Activated T-cell treated with anti-CD3 and anti-CD28 coated beads, Interleukin-2, amount 50 U/mL, for 24 hours (primary cell): ENCODE measurements around the gene RNF180.

Experiments
- DNase-seq: peaks from one replicate; pipeline ENCODE4 v3.0.0-alpha.2; 2020
- H3K27ac Mint-ChIP-seq: 2 replicates; pipeline ENCODE4 v1.8.0; 2020; ENCODE audit warnings: mild to moderate bottlenecking, mixed read lengths
- H3K27me3 Mint-ChIP-seq: 2 replicates; pipeline ENCODE4 v1.8.0; 2020; ENCODE audit warnings: mixed read lengths
- H3K36me3 Mint-ChIP-seq: 2 replicates; pipeline ENCODE4 v1.8.0; 2020; ENCODE audit warnings: low read depth, mixed read lengths
- H3K4me1 Mint-ChIP-seq: 2 replicates; pipeline ENCODE4 v1.8.0; 2020; ENCODE audit warnings: low read depth, mixed read lengths
- H3K4me3 Mint-ChIP-seq: 2 replicates; pipeline ENCODE4 v1.8.0; 2020; ENCODE audit warnings: mild to moderate bottlenecking, moderate library complexity, mixed read lengths
- H3K9me3 Mint-ChIP-seq: 2 replicates; pipeline ENCODE4 v1.8.0; 2020; ENCODE audit warnings: mixed read lengths

RNF180 gene

DNA sequence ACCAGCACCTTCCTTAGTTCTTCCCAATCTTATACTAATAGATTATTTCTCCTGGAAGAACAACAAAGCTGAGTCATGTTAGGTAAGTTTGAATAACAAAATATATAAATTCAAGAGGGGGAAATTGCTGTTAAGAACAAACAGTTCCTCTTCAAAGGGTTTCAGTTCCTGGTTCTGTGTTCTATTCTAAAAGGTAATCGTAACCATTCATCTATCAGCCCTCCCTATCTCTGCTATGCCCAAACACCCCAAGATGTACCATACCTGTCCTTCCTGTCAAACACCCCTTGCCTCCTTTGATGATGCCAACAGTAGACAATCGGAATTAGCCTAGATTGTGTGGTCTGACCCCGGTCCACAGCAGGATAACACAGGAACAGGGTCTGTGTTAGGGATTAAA lies 4.2 kb upstream of the RNF180 start:
- no peak overlapping the region for H3K27ac Mint-ChIP-seq
- DNase-seq = no peak
- H3K36me3 Mint-ChIP-seq = no peaks in the 10 kb centered on the region
- no peak overlapping the region for H3K4me3 Mint-ChIP-seq
- peaks cover 26% of the 10 kb centered on the region for H3K27me3 Mint-ChIP-seq
- H3K4me1 Mint-ChIP-seq = peaks cover 7% of the 10 kb centered on the region
- H3K9me3 Mint-ChIP-seq = no peaks in the 10 kb centered on the region

DNA sequence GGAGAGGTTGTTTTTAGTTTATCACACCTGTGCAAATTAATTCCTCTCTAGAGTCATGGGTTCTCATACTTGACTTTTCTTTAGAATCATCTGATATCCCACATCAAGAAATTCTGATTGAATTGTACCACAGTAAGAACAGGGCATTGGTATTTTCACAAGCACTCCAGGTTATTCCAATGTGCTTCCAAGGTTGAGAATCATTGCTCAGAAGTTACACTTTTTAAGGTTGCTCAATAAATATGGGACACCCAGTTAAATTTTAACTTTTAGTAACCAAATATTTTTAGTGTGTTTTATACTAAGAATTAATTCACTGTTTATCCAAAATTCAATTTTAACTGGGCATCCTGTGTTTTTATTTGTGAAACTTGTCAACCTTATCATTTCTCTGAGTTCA lies 2.5 kb upstream of the RNF180 start:
- peaks cover 37% of the 10 kb centered on the region for H3K27me3 Mint-ChIP-seq
- H3K4me3 Mint-ChIP-seq = no peak overlapping the region
- peaks cover 8% of the 10 kb centered on the region for H3K4me1 Mint-ChIP-seq

DNA sequence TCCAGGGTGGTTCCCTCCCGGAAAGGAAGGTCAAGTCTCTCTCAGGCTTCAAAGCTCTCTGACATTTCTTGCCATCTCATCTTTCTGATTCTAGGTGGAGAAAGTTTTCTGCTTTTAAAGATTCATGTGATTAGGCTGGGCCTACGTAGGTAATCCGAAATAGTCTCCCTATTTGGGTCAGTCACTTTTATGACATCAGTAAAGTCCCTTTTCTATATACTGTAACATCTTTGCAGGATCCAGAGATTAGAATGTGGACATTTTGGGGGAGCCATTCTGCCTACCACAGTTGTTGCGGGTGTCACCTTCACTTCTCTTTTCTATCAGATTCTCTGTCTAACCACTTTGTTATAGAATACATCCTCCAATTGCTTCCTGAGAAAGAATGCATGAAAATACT lies 1.9 kb upstream of the RNF180 start:
- Mint-ChIP-seq H3K4me3 (no peak overlapping the region), H3K27ac (no peak overlapping the region), H3K4me1 (peaks cover 8% of the 10 kb centered on the region), H3K9me3 (no peaks in the 10 kb centered on the region), H3K27me3 (peaks cover 37% of the 10 kb centered on the region), H3K36me3 (no peaks in the 10 kb centered on the region)
- DNase-seq = no peak

More for the DNA sequence above, 2.5 kb upstream of the RNF180 start:
- Mint-ChIP-seq H3K36me3 (no peaks in the 10 kb centered on the region), H3K9me3 (no peaks in the 10 kb centered on the region), H3K27ac (no peak overlapping the region)
- no peak for DNase-seq

DNA sequence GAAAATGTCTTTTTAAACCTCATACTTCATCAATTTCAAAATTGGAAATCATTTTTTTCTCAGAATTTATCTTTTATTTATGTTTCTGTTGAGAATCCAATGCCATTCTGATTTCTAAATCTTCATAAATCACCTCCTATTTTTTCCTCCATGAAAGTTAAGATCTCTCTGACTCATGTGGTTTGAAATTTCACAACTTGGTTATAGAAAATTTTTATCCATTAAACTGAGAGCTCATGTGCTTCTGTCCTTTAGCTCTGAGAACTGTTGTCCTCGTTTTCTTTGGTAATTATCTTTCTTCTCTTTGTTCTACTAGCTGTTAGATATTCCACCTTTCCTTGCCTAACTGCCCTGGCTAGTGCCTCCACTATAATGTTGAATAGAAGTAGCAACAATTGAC lies 1.5 kb upstream of the RNF180 start:
- Mint-ChIP-seq H3K36me3 (no peaks in the 10 kb centered on the region), H3K27me3 (peaks cover 37% of the 10 kb centered on the region), H3K4me1 (peaks cover 8% of the 10 kb centered on the region), H3K4me3 (no peak overlapping the region), H3K27ac (no peak overlapping the region), H3K9me3 (no peaks in the 10 kb centered on the region)
- DNase-seq = no peak

DNA sequence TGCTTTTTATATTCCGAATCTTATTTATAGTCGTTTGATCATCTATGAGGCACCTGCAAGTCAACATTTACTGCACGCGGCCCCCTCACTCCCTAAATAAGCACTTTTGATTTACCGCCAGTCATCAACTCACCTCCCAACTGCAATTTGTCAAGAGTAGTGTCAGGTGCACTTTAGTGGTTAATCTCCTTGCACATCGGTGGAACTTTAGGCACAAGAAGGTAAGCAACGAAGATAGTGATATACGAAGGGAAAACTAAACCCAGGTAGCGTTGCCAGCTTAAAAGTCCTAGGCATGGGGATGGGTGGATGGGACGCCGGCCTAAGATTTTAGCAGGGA lies 513 bp upstream of the RNF180 start:
- no peak for DNase-seq
- H3K27ac Mint-ChIP-seq = no peak overlapping the region
- peak overlapping the region; percentile 23 for H3K4me3 Mint-ChIP-seq
- H3K4me1 Mint-ChIP-seq = peaks cover 8% of the 10 kb centered on the region
- H3K27me3 Mint-ChIP-seq = peaks cover 37% of the 10 kb centered on the region
- no peaks in the 10 kb centered on the region for H3K36me3 Mint-ChIP-seq
- H3K9me3 Mint-ChIP-seq = no peaks in the 10 kb centered on the region

DNA sequence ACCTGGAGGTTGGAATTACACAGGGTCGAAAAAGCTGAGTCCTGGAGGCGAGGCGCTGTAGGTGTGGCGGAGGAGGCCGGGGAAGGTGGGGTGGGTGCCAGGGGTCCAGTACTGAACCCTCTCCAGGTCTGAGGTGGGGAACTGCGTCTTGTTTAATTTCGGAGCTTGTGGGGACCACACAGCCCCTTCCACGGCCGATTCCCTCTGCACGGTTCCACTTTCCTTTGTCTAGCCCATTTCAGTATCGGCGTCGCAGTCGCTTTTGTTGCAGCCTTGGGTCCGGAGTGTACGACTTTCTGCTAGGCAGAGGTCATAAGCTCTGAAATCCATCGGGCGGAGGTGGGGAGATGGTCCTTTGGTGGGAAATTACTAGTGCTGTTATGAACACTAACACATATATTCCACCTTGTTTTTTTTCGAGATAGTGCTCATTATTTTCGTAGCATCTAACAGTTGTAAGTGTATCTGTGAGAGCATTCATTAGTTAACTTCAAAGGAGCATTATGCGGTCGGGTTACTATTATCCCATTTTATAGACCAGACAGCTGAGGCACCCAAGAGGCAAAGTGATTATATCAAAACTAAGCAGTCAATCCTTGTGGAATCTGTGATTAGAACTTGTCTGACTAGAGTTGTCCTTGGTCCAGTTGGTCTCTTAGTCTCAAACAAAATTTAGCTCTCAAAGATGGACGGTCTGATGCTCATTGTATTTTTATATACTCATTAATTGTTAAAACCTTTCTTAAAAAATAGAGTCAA lies 737 bp downstream of the RNF180 start:
- Mint-ChIP-seq H3K36me3 (no peaks in the 10 kb centered on the region), H3K27me3 (peaks cover 37% of the 10 kb centered on the region), H3K27ac (no peak overlapping the region), H3K9me3 (peaks cover 2% of the 10 kb centered on the region), H3K4me1 (peaks cover 8% of the 10 kb centered on the region), H3K4me3 (peak overlapping the region; percentile 35)
- DNase-seq = no peak

DNA sequence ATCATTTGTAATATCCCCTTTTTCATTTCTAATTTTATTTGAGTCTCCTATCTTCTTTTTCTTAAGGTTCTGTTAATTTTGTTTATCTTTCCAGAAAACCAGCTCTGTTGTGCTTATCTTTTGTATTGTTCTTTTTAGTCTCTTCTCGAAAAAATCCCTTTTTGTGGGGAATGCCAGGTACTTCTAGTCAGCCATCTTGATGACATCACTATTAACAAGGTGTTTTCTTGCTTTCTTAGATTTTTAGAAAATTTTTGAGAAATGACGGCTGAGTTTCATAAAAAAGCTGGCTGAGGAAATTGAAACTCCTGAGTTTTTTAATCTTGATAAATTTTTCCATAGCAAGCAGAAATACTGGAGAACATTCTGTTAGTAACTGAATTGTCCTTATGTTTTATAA lies 10.7 kb downstream of the RNF180 start:
- peaks cover 8% of the 10 kb centered on the region for H3K9me3 Mint-ChIP-seq
- H3K36me3 Mint-ChIP-seq = no peaks in the 10 kb centered on the region
- H3K27ac Mint-ChIP-seq = no peak overlapping the region
- no peak for DNase-seq
- no peaks in the 10 kb centered on the region for H3K27me3 Mint-ChIP-seq
- H3K4me1 Mint-ChIP-seq = no peaks in the 10 kb centered on the region
- no peak overlapping the region for H3K4me3 Mint-ChIP-seq

DNA sequence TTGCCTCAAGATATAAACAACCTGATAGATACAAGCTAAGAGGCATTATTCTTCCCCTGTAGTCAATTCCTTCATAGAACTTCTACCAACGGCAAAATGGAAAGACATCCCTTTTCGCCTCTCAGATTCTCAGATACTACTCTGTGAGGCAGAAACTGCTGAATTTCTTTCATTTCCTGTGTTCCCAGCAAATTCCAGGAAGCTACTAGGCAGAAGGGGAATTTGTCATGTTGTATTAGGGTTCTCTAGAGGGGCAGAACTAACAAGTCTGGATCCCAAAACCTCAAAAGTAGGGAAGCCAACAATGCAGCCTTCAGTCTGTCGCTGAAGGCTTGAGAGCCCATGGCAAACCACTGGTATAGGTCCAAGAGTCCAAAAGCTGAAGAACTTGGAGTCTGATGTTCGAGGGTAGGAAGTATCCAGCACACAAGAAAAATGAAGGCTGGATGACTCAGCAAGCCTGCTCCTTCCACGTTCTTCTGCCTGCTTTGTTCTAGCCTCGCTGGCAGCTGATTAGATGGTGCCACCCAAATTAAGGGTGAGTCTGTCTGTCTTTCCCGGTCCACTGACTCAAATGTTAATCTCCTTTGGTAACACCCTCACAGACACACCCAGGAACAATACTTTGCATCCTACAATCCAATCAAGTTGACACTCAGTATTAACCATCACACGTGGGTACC lies 15.2 kb downstream of the RNF180 start:
- no peak for DNase-seq
- no peaks in the 10 kb centered on the region for H3K27me3 Mint-ChIP-seq
- no peak overlapping the region for H3K27ac Mint-ChIP-seq
- no peaks in the 10 kb centered on the region for H3K4me1 Mint-ChIP-seq
- H3K9me3 Mint-ChIP-seq = peaks cover 3% of the 10 kb centered on the region
- H3K36me3 Mint-ChIP-seq = no peaks in the 10 kb centered on the region
- no peak overlapping the region for H3K4me3 Mint-ChIP-seq

DNA sequence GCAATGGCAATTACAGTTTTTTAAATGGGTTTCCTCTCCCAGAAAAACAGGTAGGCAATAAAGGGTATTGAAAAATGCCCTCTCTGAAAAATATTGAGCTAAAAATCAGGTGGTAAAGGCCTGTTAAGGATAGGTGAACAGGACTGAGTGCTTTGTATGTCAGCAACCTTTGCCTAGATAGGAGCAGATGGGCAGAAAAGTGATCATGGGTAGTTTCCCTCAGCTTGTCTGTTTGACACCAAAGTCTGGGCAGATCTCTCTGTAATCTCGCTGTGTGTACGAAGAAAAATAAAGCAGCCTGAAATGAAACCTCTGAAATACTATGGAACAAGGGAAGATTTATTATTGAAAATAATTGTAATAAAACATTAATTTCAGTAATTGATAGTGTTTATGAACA lies 15.8 kb downstream of the RNF180 start:
- no peaks in the 10 kb centered on the region for H3K4me1 Mint-ChIP-seq
- DNase-seq = no peak
- H3K36me3 Mint-ChIP-seq = no peaks in the 10 kb centered on the region
- peaks cover 3% of the 10 kb centered on the region for H3K9me3 Mint-ChIP-seq
- no peaks in the 10 kb centered on the region for H3K27me3 Mint-ChIP-seq
- H3K27ac Mint-ChIP-seq = no peak overlapping the region
- H3K4me3 Mint-ChIP-seq = no peak overlapping the region

DNA sequence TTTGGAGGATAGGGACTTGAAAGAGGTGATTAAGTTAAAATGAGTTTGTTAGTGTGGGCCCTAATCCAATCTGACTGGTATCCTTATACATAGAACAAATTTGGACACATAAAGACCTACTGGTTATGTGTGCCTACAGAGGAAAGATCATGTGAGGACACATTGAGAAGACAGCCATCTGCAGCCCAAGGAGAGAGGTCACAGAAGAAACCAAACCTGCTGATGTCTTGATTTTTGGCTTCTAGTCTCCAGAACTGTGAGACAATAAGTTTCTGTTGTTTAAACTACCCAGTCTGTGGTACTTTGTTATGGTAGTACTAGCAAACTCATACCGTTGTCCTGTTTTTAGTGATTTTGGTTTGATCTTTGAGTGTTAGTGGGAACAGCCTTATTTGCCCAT lies 18.3 kb downstream of the RNF180 start:
- H3K36me3 Mint-ChIP-seq = no peaks in the 10 kb centered on the region
- no peak overlapping the region for H3K4me3 Mint-ChIP-seq
- H3K27ac Mint-ChIP-seq = no peak overlapping the region
- no peaks in the 10 kb centered on the region for H3K27me3 Mint-ChIP-seq
- no peak for DNase-seq
- H3K4me1 Mint-ChIP-seq = no peaks in the 10 kb centered on the region
- H3K9me3 Mint-ChIP-seq = peaks cover 3% of the 10 kb centered on the region

DNA sequence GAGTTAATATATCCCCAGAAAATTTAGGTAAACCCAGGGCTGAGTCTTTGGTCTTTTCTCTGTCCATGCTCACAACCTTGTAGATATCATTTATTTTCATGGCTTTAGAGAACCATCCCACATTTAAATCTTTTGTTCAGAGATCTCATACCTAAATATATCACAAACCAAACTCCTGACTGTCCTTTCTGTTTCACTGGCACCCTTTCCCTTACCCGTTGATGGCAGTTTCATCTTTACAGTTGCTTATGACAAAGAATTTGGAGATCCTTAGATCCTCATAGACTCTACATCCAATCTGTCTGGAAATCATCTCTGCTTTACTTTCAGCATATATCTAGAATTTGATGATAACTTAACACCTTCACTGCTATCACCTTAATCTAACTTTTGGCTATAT lies 19.2 kb downstream of the RNF180 start:
- no peaks in the 10 kb centered on the region for H3K27me3 Mint-ChIP-seq
- no peak overlapping the region for H3K4me3 Mint-ChIP-seq
- H3K4me1 Mint-ChIP-seq = no peaks in the 10 kb centered on the region
- H3K9me3 Mint-ChIP-seq = peaks cover under 1% of the 10 kb centered on the region
- no peaks in the 10 kb centered on the region for H3K36me3 Mint-ChIP-seq
- DNase-seq = no peak
- H3K27ac Mint-ChIP-seq = no peak overlapping the region

DNA sequence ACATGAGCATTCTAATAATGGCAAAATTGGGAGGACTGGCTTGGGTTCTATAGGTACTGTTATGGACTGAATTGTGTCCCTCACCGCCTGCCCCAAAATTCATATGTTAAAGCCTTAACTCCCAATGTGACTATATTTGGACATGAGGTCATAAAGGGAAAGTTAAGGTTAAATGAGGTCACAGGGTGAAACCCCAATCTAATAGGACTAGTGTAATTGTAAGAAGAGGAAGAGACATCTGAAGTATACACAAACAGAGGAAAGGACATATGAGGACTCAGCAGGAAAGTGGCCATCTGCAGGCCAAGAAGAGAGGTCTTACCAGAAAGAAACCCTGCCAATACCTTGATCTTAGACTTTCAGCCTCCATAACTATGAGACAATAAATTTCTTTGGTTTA lies 23.1 kb downstream of the RNF180 start:
- H3K9me3 Mint-ChIP-seq = no peaks in the 10 kb centered on the region
- no peak overlapping the region for H3K27ac Mint-ChIP-seq
- DNase-seq = no peak
- no peaks in the 10 kb centered on the region for H3K4me1 Mint-ChIP-seq
- H3K36me3 Mint-ChIP-seq = no peaks in the 10 kb centered on the region
- no peak overlapping the region for H3K4me3 Mint-ChIP-seq
- no peaks in the 10 kb centered on the region for H3K27me3 Mint-ChIP-seq

DNA sequence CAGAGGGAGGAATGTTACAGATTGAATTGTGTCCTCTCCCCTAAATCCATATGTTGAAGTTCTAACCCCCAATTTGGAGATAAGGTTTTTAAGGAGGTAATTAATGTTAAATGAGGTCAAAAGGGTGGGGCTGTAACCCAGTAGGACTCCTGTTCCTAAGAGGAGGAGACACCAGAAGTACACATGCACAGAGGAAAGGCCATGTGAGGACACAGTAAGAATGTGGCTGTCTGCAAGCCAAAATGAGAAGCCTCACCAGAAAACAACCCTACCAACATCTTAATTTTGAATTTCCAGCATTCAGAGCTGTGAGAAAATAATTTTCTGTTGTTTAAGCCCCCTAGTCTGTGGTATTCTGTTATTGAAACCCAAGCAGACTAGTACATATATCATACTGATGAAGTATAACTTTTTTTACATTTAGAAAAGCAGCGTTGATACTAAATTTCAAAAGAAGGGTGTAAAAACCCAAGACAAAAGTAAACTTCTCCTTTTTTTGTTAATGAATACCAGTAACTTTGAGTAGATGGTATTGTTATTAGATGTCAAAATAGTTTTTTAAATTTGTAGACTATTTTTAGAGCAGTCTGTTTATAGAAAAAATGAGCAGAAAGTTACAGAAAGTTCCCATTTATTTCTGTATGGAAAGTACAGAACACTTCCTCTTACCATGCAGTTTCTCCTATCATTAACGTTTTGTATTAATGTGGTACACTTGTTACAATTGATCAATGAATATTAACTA lies 25.1 kb downstream of the RNF180 start:
- Mint-ChIP-seq H3K36me3 (no peaks in the 10 kb centered on the region), H3K27ac (no peak overlapping the region), H3K9me3 (no peaks in the 10 kb centered on the region), H3K27me3 (no peaks in the 10 kb centered on the region), H3K4me1 (no peaks in the 10 kb centered on the region), H3K4me3 (no peak overlapping the region)
- DNase-seq = no peak

DNA sequence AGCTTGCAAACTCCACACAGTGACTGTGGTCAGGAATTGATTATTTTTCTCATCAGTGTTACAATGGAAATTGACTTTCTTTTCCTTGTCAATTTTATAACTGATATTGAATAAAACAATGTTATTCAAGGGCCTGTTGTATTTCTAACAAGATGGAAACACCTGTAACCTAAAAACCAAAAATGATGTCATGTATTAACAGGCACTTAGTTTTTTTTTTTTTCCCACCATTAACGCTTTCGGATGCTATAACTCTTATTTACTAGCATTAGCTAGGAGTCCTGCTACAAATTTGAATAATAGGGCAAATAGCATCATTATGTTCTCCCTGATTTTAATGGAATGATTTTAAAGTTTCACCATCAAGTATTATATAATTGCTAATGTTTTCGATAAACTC lies 30.3 kb downstream of the RNF180 start:
- Mint-ChIP-seq H3K9me3 (no peaks in the 10 kb centered on the region), H3K27ac (no peak overlapping the region), H3K4me3 (no peak overlapping the region), H3K4me1 (no peaks in the 10 kb centered on the region), H3K27me3 (no peaks in the 10 kb centered on the region), H3K36me3 (no peaks in the 10 kb centered on the region)
- no peak for DNase-seq

DNA sequence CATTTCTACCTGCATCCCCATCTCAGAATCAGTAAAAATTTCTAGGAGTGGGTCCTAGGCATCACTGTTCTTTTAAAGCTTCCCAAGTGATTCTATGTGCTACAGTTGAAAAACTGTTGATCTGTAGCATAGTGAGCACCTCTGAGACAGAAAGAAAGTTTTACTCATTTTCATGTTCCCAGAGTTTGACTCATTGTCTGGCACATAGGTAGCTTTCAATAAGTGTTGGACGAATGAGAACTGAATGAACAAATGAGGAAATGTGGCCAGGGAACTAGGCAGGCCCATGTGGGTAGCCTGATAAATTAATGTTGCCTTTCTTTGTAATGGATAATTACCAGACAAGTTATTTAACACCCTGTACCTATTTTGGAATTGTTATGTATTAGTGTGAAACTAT lies 33.8 kb downstream of the RNF180 start:
- no peak overlapping the region for H3K4me3 Mint-ChIP-seq
- DNase-seq = no peak
- no peaks in the 10 kb centered on the region for H3K9me3 Mint-ChIP-seq
- no peaks in the 10 kb centered on the region for H3K4me1 Mint-ChIP-seq
- H3K36me3 Mint-ChIP-seq = no peaks in the 10 kb centered on the region
- no peak overlapping the region for H3K27ac Mint-ChIP-seq
- H3K27me3 Mint-ChIP-seq = no peaks in the 10 kb centered on the region
